Hepatocyte (in vitro differentiated cells): ENCODE data around the gene PRSS36.
"Not testable (repeated sequence)": the region's sequence is repeated elsewhere in the genome, so short reads cannot be mapped to it uniquely, and the experiment has no call there.

ENCODE experiments used
- EZH2 ChIP-seq: fragments of 200-600 bp; sonication (generic); IDR thresholded peaks from 2 replicates; pipeline ENCODE4 v1.6.1; 2016; ENCODE audit warnings: antibody characterized with exemption, mild to moderate bottlenecking, borderline replicate concordance
- TF ChIP-seq, protein P1 (sequence below): fragments of 200-600 bp; sonication (generic); IDR thresholded peaks from 2 replicates; pipeline ENCODE4 v1.5.1; 2016; ENCODE audit warnings: antibody characterized with exemption, mild to moderate bottlenecking; ENCODE audit not compliant: poor library complexity

DNA sequence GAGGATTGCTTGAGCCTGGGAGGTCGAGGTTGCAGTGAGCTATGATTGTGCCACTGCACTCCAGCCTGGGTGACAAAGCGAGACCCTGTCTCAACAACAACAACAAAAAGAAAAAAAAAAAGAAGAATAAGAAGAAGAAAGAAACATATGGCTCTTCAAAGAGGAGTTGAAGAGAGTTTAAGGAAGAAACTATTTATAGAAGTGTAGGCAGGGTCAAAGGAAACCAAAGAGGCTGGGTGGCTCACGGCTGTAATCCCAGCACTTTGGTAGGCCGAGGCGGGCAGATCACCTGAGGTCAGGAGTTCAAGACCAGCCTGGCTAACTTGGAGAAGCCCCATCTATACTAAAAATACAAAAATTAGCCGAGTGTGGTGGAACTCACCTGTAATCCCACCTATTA is 1.1 kb upstream of the PRSS36 start:
- TF ChIP-seq, protein P1, sequence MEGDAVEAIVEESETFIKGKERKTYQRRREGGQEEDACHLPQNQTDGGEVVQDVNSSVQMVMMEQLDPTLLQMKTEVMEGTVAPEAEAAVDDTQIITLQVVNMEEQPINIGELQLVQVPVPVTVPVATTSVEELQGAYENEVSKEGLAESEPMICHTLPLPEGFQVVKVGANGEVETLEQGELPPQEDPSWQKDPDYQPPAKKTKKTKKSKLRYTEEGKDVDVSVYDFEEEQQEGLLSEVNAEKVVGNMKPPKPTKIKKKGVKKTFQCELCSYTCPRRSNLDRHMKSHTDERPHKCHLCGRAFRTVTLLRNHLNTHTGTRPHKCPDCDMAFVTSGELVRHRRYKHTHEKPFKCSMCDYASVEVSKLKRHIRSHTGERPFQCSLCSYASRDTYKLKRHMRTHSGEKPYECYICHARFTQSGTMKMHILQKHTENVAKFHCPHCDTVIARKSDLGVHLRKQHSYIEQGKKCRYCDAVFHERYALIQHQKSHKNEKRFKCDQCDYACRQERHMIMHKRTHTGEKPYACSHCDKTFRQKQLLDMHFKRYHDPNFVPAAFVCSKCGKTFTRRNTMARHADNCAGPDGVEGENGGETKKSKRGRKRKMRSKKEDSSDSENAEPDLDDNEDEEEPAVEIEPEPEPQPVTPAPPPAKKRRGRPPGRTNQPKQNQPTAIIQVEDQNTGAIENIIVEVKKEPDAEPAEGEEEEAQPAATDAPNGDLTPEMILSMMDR = not testable (repeated sequence)
- not testable (repeated sequence) for TF ChIP-seq EZH2
